ENCODE data around the gene MICAL3.
"Not testable (repeated sequence)": the region's sequence is repeated elsewhere in the genome, so short reads cannot be mapped to it uniquely, and the experiment has no call there.

The MICAL3 gene

GRCh38 chr22:17878186-17878694, 146.1 kb downstream of the MICAL3 start:
- no peak for DNase-seq

GRCh38 chr22:17876878-17877855, 147.2 kb downstream of the MICAL3 start:
- DNase-seq, result not testable (repeated sequence)

- no peak for DNase-seq
Measured at GRCh38 chr22:17876306-17876831, 148.0 kb downstream of the MICAL3 start.

- DNase-seq, result no peak
Measured at GRCh38 chr22:17875631-17876030, 148.7 kb downstream of the MICAL3 start.

GRCh38 chr22:17875156-17875555, 149.2 kb downstream of the MICAL3 start:
- no peak for DNase-seq

- no peak for DNase-seq
Measured at GRCh38 chr22:17874231-17874905, 150.0 kb downstream of the MICAL3 start.

- DNase-seq, result no peak
Measured at GRCh38 chr22:17873804-17874203, 150.6 kb downstream of the MICAL3 start.

GRCh38 chr22:17873116-17873515, 151.2 kb downstream of the MICAL3 start:
- no peak for DNase-seq

GRCh38 chr22:17872471-17872870, 151.9 kb downstream of the MICAL3 start:
- DNase-seq, result no peak

GRCh38 chr22:17871726-17872458, 152.5 kb downstream of the MICAL3 start:
- DNase-seq, result no peak

GRCh38 chr22:17870407-17870806, 154.0 kb downstream of the MICAL3 start:
- no peak for DNase-seq

GRCh38 chr22:17869285-17870096, 154.9 kb downstream of the MICAL3 start:
- no peak for DNase-seq

GRCh38 chr22:17868771-17869170, 155.6 kb downstream of the MICAL3 start:
- DNase-seq, result no peak

- DNase-seq, result no peak
Measured at GRCh38 chr22:17867160-17867785, 157.1 kb downstream of the MICAL3 start.

GRCh38 chr22:17866621-17867020, 157.7 kb downstream of the MICAL3 start:
- DNase-seq, result no peak

GRCh38 chr22:17866127-17866526, 158.2 kb downstream of the MICAL3 start:
- no peak for DNase-seq

GRCh38 chr22:17865183-17866055, 158.9 kb downstream of the MICAL3 start:
- DNase-seq, result no peak

- no peak for DNase-seq
Measured at GRCh38 chr22:17864398-17865182, 159.8 kb downstream of the MICAL3 start.

GRCh38 chr22:17862646-17863181, 161.6 kb downstream of the MICAL3 start:
- DNase-seq, result no peak

Data from activated CD4-positive, alpha-beta T cell treated with anti-CD3 and anti-CD28 coated beads, Interleukin-2, amount 50 U/mL, for 16 hours (primary cell).